ENCODE results near the gene MSMO1.
"Not testable (repeated sequence)": the region's sequence is repeated elsewhere in the genome, so short reads cannot be mapped to it uniquely, and the experiment has no call there.

MSMO1 gene

DNA sequence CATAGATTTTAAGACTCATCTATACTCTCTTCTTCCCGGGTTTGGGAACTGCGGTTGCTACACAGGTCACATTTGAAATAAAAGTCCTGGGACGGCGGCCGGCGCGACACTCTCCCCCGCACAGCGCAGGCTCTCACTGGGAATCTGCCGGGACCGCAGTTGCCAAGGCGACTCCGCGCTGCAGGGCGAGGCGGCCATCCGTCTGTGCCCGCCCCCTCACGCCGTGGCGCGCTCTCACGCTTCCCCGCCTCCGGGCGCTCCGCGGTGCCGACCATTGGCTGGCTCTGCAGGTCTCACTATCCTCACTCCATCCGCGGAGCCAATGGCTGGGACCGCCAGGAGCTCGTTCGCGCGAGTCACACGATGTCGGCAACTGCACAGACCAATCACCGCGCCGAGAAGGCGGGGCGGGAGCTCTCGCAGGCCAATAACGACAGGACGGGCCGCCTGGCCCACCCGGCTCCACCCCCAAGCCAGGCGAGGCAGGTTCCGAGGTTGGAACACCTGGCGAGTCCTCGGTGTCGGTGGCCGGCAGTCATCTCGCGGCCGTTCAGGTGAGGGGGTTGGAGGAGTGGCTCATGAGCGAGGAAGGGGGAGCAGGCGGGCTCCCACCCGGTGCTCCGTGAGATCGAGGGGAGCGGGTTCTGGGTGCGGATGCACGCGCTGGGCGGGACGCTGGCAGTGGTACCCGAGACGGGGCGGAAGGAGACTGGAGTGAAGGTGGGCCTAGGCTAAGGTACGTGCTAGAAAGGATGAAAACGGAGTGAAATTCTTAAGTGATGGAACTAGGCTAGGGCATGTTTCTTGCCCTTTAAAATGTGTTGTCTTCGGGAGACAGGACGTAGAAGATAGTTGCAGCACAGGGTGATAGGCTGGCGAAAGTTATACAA, at the start of gene MSMO1:
TSS of gene MSMO1 (plus strand) at position 459 of the 890 bp plus-strand sequence. CDS start 5,702 bp downstream, outside the sequence.
- H3K9me3 ChIP-seq (ENCODE audit: control insufficient read depth, insufficient read depth, low read length), result no peaks in the 10 kb centered on the region
- H3K4me1 ChIP-seq (ENCODE audit: insufficient read depth, low read length), result peaks cover 11% of the 10 kb centered on the region; the same call in 1 of the 2 replicates
- peak within 1 kb of the TSS; percentile 81 for H3K9ac ChIP-seq (ENCODE audit: low read depth, low read length)
- no peaks in the 10 kb centered on the region for H3K36me3 ChIP-seq (ENCODE audit: insufficient read depth, low read length)

DNA sequence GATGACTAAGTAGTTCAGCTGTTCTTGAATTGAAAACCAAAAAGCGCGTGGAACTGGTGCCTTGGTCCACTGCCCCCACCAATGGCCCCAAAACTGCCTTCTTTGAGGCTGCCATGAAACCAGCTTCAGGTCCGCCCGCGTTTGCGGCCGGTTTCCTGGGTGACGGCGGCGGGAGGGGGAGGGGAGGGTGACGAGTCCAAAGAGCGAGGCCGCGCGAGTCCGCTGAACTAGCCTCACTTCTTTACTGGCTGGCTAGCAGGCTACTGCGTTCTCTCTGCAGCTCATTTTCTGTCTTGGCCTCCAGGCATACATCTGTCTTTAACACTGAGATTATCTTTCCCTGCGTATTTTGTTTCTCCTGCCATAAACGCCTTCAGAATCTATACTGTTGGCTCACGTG, 47.9 kb upstream of the MSMO1 start:
- H3K4me1 ChIP-seq (ENCODE audit: insufficient read depth, low read length); H3K9me3 ChIP-seq (ENCODE audit: control insufficient read depth, insufficient read depth, low read length); H3K9ac ChIP-seq (ENCODE audit: low read depth, low read length); H3K36me3 ChIP-seq (ENCODE audit: insufficient read depth, low read length): not testable (repeated sequence)

DNA sequence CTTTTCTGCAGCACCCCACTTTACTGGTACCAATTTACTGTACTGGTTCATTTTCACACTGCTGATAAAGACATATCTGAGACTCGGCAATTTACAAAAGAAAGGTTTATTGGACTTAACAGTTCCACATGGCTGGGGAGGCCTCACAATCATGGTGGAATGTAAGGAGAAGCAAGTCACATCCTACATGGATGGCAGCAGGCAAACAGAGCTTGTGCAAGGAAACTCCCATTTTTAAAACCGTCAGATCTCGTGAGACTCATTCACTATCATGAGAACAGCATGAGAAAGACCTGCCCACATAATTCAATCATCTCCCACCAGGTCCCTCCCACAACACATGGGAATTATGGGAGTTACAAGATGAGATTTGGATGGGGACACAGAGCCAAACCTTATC, 42.8 kb upstream of the MSMO1 start:
- H3K36me3 ChIP-seq (ENCODE audit: insufficient read depth, low read length); H3K4me1 ChIP-seq (ENCODE audit: insufficient read depth, low read length); H3K9me3 ChIP-seq (ENCODE audit: control insufficient read depth, insufficient read depth, low read length); H3K9ac ChIP-seq (ENCODE audit: low read depth, low read length): not testable (repeated sequence)

- not testable (repeated sequence) for H3K4me1 ChIP-seq (ENCODE audit: insufficient read depth, low read length); H3K36me3 ChIP-seq (ENCODE audit: insufficient read depth, low read length); H3K9me3 ChIP-seq (ENCODE audit: control insufficient read depth, insufficient read depth, low read length); H3K9ac ChIP-seq (ENCODE audit: low read depth, low read length)
Measured at GRCh38 chr4:165286619-165287340, 40.7 kb upstream of the MSMO1 start.

DNA sequence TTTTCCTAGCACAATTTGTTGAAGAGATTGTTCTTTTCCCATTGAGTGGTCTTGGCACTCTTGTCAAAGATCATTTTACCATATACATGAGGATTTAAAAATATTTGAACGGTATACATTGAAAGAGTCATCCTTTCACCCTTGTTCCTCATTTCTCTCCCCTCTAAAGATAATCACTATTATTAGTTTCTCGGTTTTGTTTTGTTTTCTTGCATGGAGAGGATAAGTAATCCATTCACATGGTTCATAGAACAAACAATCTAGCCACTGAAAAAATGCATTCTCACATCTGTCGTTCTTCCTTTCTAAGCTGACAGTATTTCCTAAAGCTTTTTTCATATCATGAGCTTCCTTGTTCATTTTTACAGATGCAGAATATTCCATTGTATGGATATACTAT, 39.2 kb upstream of the MSMO1 start:
- no peak overlapping the region for H3K9ac ChIP-seq (ENCODE audit: low read depth, low read length)
- H3K4me1 ChIP-seq (ENCODE audit: insufficient read depth, low read length), result no peaks in the 10 kb centered on the region
- no peaks in the 10 kb centered on the region for H3K9me3 ChIP-seq (ENCODE audit: control insufficient read depth, insufficient read depth, low read length)
- H3K36me3 ChIP-seq (ENCODE audit: insufficient read depth, low read length), result no peaks in the 10 kb centered on the region

DNA sequence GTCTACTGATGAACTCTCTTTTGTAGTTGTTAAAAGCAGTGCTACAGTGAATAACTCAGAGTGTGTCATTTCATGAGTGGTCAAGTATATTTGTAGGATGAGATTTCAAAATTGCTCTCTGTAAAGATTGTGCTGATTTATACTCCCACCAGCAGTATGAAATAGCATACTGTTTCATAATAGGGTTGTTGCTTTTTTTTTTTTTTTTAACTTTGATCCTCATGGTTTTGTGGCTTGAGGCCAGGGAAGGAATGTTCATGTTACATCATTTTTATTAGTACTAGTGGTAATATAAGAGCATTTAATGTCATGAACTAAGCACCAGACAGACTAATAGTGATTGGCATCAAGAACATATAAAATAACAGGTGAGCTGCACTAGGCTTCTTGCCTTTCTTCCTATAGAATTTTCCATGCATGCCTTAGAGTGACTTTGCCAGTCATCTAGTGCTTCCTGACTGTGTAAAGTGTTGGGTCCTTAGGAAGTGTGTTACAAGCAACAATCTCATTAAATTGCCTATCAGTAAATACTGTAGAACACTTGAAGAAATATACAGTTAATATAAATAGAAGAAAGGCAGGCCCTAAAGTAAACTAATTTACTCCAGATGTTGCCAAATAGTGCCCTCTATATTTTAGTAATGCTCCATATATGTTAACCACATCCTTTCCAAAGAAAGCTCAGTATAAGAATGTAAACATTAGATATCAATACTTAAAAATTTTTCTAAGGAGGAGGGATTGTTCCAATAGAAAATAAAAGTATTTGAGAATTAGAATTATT, 38.6 kb upstream of the MSMO1 start:
- Histone ChIP-seq H3K4me1 (ENCODE audit: insufficient read depth, low read length) (no peaks in the 10 kb centered on the region), H3K9ac (ENCODE audit: low read depth, low read length) (no peak overlapping the region), H3K36me3 (ENCODE audit: insufficient read depth, low read length) (no peaks in the 10 kb centered on the region), H3K9me3 (ENCODE audit: control insufficient read depth, insufficient read depth, low read length) (no peaks in the 10 kb centered on the region)

DNA sequence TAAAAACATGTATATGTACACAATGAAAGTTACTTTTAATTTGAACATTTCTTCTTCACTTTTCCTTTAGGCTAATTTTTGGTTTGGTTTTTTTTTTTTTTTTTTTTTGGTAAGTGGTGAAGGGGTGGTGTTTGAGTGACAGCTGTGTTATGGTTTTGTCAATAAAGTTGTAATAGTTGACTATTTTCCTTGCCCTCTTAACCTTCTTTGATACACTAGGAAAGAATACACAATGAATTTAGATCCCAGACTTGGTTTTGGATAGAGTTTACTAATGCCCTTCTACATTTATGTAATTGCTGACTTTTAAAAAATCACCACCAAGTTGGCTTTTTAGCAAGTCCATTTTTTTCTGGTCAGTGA, 38.1 kb upstream of the MSMO1 start:
- Histone ChIP-seq H3K4me1 (ENCODE audit: insufficient read depth, low read length) (no peaks in the 10 kb centered on the region), H3K36me3 (ENCODE audit: insufficient read depth, low read length) (no peaks in the 10 kb centered on the region)

GRCh38 chr4:165293061-165293460, 34.4 kb upstream of the MSMO1 start:
- no peaks in the 10 kb centered on the region for H3K4me1 ChIP-seq (ENCODE audit: insufficient read depth, low read length)
- H3K9ac ChIP-seq (ENCODE audit: low read depth, low read length), result no peak overlapping the region
- H3K36me3 ChIP-seq (ENCODE audit: insufficient read depth, low read length), result peaks cover 3% of the 10 kb centered on the region; the same call in 1 of the 2 replicates
- no peaks in the 10 kb centered on the region; the same call in 1 of the 2 replicates for H3K9me3 ChIP-seq (ENCODE audit: control insufficient read depth, insufficient read depth, low read length)

More for the DNA sequence above, 38.1 kb upstream of the MSMO1 start:
- Histone ChIP-seq H3K9me3 (ENCODE audit: control insufficient read depth, insufficient read depth, low read length) (no peaks in the 10 kb centered on the region), H3K9ac (ENCODE audit: low read depth, low read length) (no peak overlapping the region)

GRCh38 chr4:165293927-165294649, 33.4 kb upstream of the MSMO1 start:
- H3K4me1 ChIP-seq (ENCODE audit: insufficient read depth, low read length), result no peaks in the 10 kb centered on the region
- no peak overlapping the region for H3K9ac ChIP-seq (ENCODE audit: low read depth, low read length)
- H3K9me3 ChIP-seq (ENCODE audit: control insufficient read depth, insufficient read depth, low read length), result no peaks in the 10 kb centered on the region; the same call in 1 of the 2 replicates
- peaks cover 4% of the 10 kb centered on the region; the same call in 1 of the 2 replicates for H3K36me3 ChIP-seq (ENCODE audit: insufficient read depth, low read length)

GRCh38 chr4:165294907-165295306, 32.6 kb upstream of the MSMO1 start:
- no peak overlapping the region for H3K9ac ChIP-seq (ENCODE audit: low read depth, low read length)

DNA sequence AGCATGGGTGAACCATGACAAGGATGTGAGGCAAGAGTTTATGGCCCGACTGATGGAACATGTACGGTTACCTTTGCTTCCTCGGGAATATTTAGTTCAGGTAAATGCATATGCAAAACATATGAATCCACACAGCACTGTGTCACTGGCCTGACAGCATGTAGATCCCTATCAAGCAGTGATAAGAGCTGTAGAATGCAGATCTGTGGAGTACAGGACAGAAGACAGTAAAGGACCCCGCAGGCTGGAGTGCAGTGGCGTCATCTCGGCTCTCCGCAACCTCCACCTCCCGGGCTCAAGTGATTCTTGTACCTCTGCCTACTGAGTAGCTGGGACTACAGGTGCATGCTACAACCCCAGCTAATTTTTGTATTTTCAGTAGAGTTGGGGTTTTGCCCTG, 29.8 kb upstream of the MSMO1 start:
- no peaks in the 10 kb centered on the region for H3K4me1 ChIP-seq (ENCODE audit: insufficient read depth, low read length)
- H3K9me3 ChIP-seq (ENCODE audit: control insufficient read depth, insufficient read depth, low read length), result no peaks in the 10 kb centered on the region; the same call in 1 of the 2 replicates
- peaks cover 4% of the 10 kb centered on the region; the same call in 1 of the 2 replicates for H3K36me3 ChIP-seq (ENCODE audit: insufficient read depth, low read length)
- no peak overlapping the region for H3K9ac ChIP-seq (ENCODE audit: low read depth, low read length)

More at GRCh38 chr4:165294907-165295306, 32.6 kb upstream of the MSMO1 start:
- Histone ChIP-seq H3K36me3 (ENCODE audit: insufficient read depth, low read length) (peaks cover 4% of the 10 kb centered on the region; the same call in 1 of the 2 replicates), H3K4me1 (ENCODE audit: insufficient read depth, low read length) (no peaks in the 10 kb centered on the region), H3K9me3 (ENCODE audit: control insufficient read depth, insufficient read depth, low read length) (no peaks in the 10 kb centered on the region; the same call in 1 of the 2 replicates)

- H3K9ac ChIP-seq (ENCODE audit: low read depth, low read length), result no peak overlapping the region
- no peaks in the 10 kb centered on the region for H3K4me1 ChIP-seq (ENCODE audit: insufficient read depth, low read length)
- H3K36me3 ChIP-seq (ENCODE audit: insufficient read depth, low read length), result peaks cover 4% of the 10 kb centered on the region; the same call in 1 of the 2 replicates
- H3K9me3 ChIP-seq (ENCODE audit: control insufficient read depth, insufficient read depth, low read length), result no peaks in the 10 kb centered on the region; the same call in 1 of the 2 replicates
Measured at GRCh38 chr4:165299399-165300060, 27.9 kb upstream of the MSMO1 start.

- H3K9ac ChIP-seq (ENCODE audit: low read depth, low read length), result no peak overlapping the region
- no peaks in the 10 kb centered on the region for H3K4me1 ChIP-seq (ENCODE audit: insufficient read depth, low read length)
- peaks cover 4% of the 10 kb centered on the region for H3K36me3 ChIP-seq (ENCODE audit: insufficient read depth, low read length)
- H3K9me3 ChIP-seq (ENCODE audit: control insufficient read depth, insufficient read depth, low read length), result no peaks in the 10 kb centered on the region
Measured at GRCh38 chr4:165301833-165302232, 25.6 kb upstream of the MSMO1 start.
